H9 (cell line): ENCODE measurements around the gene OSTN. TPM values are rescaled to one million over a fixed set of nuclear protein-coding genes. Genes with fewer than 3 reads are reported as not detected.
"Not testable (repeated sequence)": the region's sequence is repeated elsewhere in the genome, so short reads cannot be mapped to it uniquely, and the experiment has no call there.

ENCODE experiments used
- DNase-seq: peaks from one replicate; pipeline ENCODE4 v3.0.0-alpha.2; 2017
- H2AFZ ChIP-seq: one replicate; pipeline ENCODE4 v1.6.1; 2013; ENCODE audit warnings: mild to moderate bottlenecking, low read length, control low read depth, moderate library complexity
- H2AK5ac ChIP-seq: 2 replicates; pipeline ENCODE4 v1.6.1; 2013; ENCODE audit warnings: low read length, control low read depth, mixed read lengths; ENCODE audit not compliant: insufficient read length
- H2BK120ac ChIP-seq: one replicate; pipeline ENCODE4 v1.6.1; 2013; ENCODE audit warnings: low read depth, mild to moderate bottlenecking, low read length, control low read depth, inconsistent platforms; ENCODE audit not compliant: poor library complexity, severe bottlenecking
- H2BK12ac ChIP-seq: 2 replicates; pipeline ENCODE4 v1.6.1; 2013; ENCODE audit warnings: low read length, control low read depth, mixed read lengths, low read depth; ENCODE audit not compliant: insufficient read length
- H2BK15ac ChIP-seq: 2 replicates; pipeline ENCODE4 v1.6.1; 2013; ENCODE audit warnings: low read depth, low read length, control low read depth
- H2BK20ac ChIP-seq: one replicate; pipeline ENCODE4 v1.6.1; 2013; ENCODE audit warnings: low read depth, mild to moderate bottlenecking, low read length, control low read depth, inconsistent platforms; ENCODE audit not compliant: poor library complexity, severe bottlenecking
- H2BK5ac ChIP-seq: 2 replicates; pipeline ENCODE4 v1.6.1; 2013; ENCODE audit warnings: low read length, control low read depth, mixed read lengths; ENCODE audit not compliant: insufficient read length
- H3K14ac ChIP-seq: 2 replicates; pipeline ENCODE4 v1.6.1; 2013; ENCODE audit warnings: low read length, control low read depth; ENCODE audit not compliant: insufficient read depth
- H3K18ac ChIP-seq: 2 replicates; pipeline ENCODE4 v1.6.1; 2013; ENCODE audit warnings: low read depth, mild to moderate bottlenecking, mixed read lengths, low read length, control low read depth; ENCODE audit not compliant: insufficient read length
- H3K23ac ChIP-seq: 2 replicates; pipeline ENCODE4 v1.6.1; 2013; ENCODE audit warnings: low read length, control low read depth, mixed read lengths, low read depth; ENCODE audit not compliant: insufficient read length
- H3K23me2 ChIP-seq: 2 replicates; pipeline ENCODE4 v1.6.1; 2013; ENCODE audit warnings: low read depth, mild to moderate bottlenecking, mixed read lengths, low read length, control low read depth; ENCODE audit not compliant: insufficient read length, poor library complexity, severe bottlenecking
- H3K27ac ChIP-seq: 2 replicates; pipeline ENCODE4 v1.5.1; 2013; ENCODE audit warnings: low read length, control low read depth, mixed read lengths, low read depth; ENCODE audit not compliant: insufficient read length
- H3K27me3 ChIP-seq: 2 replicates; pipeline ENCODE4 v1.6.1; 2013; ENCODE audit warnings: low read length, control low read depth, inconsistent platforms; ENCODE audit not compliant: insufficient read depth
- H3K4ac ChIP-seq: 2 replicates; pipeline ENCODE4 v1.6.1; 2013; ENCODE audit warnings: low read depth, mild to moderate bottlenecking, control low read depth, inconsistent platforms, low read length, moderate library complexity
- H3K4me1 ChIP-seq: 2 replicates; pipeline ENCODE4 v1.6.1; 2013; ENCODE audit warnings: low read length, control low read depth, inconsistent platforms; ENCODE audit not compliant: insufficient read depth
- H3K4me2 ChIP-seq: 2 replicates; pipeline ENCODE4 v1.6.1; 2013; ENCODE audit warnings: low read length, control low read depth, mixed read lengths; ENCODE audit not compliant: insufficient read length, insufficient read depth
- H3K56ac ChIP-seq: 2 replicates; pipeline ENCODE4 v1.6.1; 2013; ENCODE audit warnings: low read depth, mild to moderate bottlenecking, mixed read lengths, low read length, control low read depth; ENCODE audit not compliant: insufficient read length
- H3K79me1 ChIP-seq: 2 replicates; pipeline ENCODE4 v1.6.1; 2013; ENCODE audit warnings: low read depth, mild to moderate bottlenecking, moderate library complexity, low read length, control low read depth, inconsistent platforms; ENCODE audit not compliant: insufficient read depth, poor library complexity, severe bottlenecking
- H3K79me2 ChIP-seq: 2 replicates; pipeline ENCODE4 v1.6.1; 2013; ENCODE audit warnings: low read length, control low read depth, inconsistent platforms; ENCODE audit not compliant: insufficient read depth
- H3K9ac ChIP-seq: 2 replicates; pipeline ENCODE4 v1.6.1; 2013; ENCODE audit warnings: low read length, control low read depth, mixed read lengths; ENCODE audit not compliant: insufficient read length; ENCODE audit errors: extremely low read depth
- H3K9me3 ChIP-seq: one replicate; pipeline ENCODE4 v1.6.1; 2013; ENCODE audit warnings: low read depth, low read length, inconsistent platforms; ENCODE audit not compliant: control insufficient read depth
- H3T11ph ChIP-seq: one replicate; pipeline ENCODE4 v1.6.1; 2013; ENCODE audit warnings: mild to moderate bottlenecking, low read length, control low read depth, inconsistent platforms
- H4K20me1 ChIP-seq: one replicate; pipeline ENCODE4 v1.6.1; 2013; ENCODE audit not compliant: control insufficient read depth, insufficient read length, insufficient read depth
- H4K5ac ChIP-seq: 2 replicates; pipeline ENCODE4 v1.6.1; 2013; ENCODE audit warnings: low read depth, mild to moderate bottlenecking, mixed read lengths, low read length, control low read depth; ENCODE audit not compliant: insufficient read length
- H4K8ac ChIP-seq: replicated peaks from 2 replicates; pipeline ENCODE4 v1.6.1; 2013; ENCODE audit warnings: low read length, control low read depth, mixed read lengths, low read depth; ENCODE audit not compliant: insufficient read length
- H4K91ac ChIP-seq: 2 replicates; pipeline ENCODE4 v1.6.1; 2013; ENCODE audit warnings: low read depth, mild to moderate bottlenecking, moderate library complexity, mixed read lengths, low read length, control low read depth; ENCODE audit not compliant: insufficient read length
- H3K27ac Mint-ChIP-seq, 3 experiments: 2 replicates in 2 of 3; 3 replicates in 1 of 3; pipeline ENCODE4 v1.8.0; 2020 to 2021; ENCODE audit warnings: mixed read lengths in 3 of 3, mild to moderate bottlenecking in 1 of 3, moderate library complexity in 1 of 3
- H3K27me3 Mint-ChIP-seq: 2 replicates; pipeline ENCODE4 v1.8.0; 2021; ENCODE audit warnings: low read depth, mild to moderate bottlenecking, moderate library complexity, mixed read lengths
- H3K36me3 Mint-ChIP-seq, 3 experiments: 2 replicates in 2 of 3; 3 replicates in 1 of 3; pipeline ENCODE4 v1.8.0; 2020 to 2021; ENCODE audit warnings: low read depth in 3 of 3, mixed read lengths in 3 of 3; ENCODE audit not compliant: insufficient read depth in 1 of 3
- H3K4me1 Mint-ChIP-seq, 2 experiments: 2 replicates each; pipeline ENCODE4 v1.8.0; 2020; ENCODE audit warnings: mixed read lengths in 2 of 2
- H3K4me3 Mint-ChIP-seq, 2 experiments: 2 replicates in 1 of 2; 3 replicates in 1 of 2; pipeline ENCODE4 v1.8.0; 2020 to 2021; ENCODE audit warnings: mild to moderate bottlenecking in 2 of 2, mixed read lengths in 2 of 2, moderate library complexity in 1 of 2
- H3K9me3 Mint-ChIP-seq, 2 experiments: 2 replicates in 1 of 2; 3 replicates in 1 of 2; pipeline ENCODE4 v1.8.0; 2020; ENCODE audit warnings: mild to moderate bottlenecking in 2 of 2, mixed read lengths in 2 of 2, moderate library complexity in 1 of 2
- WGBS: extraction: QIAGEN DNeasy Blood & Tissue Kit; methylation state at CpG from one replicate; pipeline ENCODE4 v1.1.7; 2013; ENCODE audit warnings: missing lambda C conversion rate, low lambda C conversion rate, mixed read lengths; ENCODE audit not compliant: insufficient read length; ENCODE audit errors: extremely low coverage; 5-methylcytosine and 5-hydroxymethylcytosine counted together
- total RNA-seq: library from RNA; stranded (reverse); gene quantifications from 2 replicates; pipeline ENCODE4 v1.2.1, GENCODE V29; 2021
- TF ChIP-seq, protein P1 (sequence below): fragments of 200-600 bp; sonication (generic); conservative IDR thresholded peaks from 3 replicates; pipeline ENCODE4 v1.8.0; 2021; ENCODE audit warnings: antibody characterized with exemption, mild to moderate bottlenecking

OSTN gene
- total RNA-seq, 1 experiment from 2014 or later, result 0.07 TPM

GRCh38 chr3:191244242-191244867, 45.3 kb downstream of the OSTN start:
- WGBS, result no CpG with 5 or more reads among the region's 2 CpGs
- Histone ChIP-seq H3K27ac (no peak overlapping the region), H3K18ac (no peak overlapping the region), H3T11ph (no peak overlapping the region), H3K9ac (no peak overlapping the region), H3K79me1 (no peaks in the 10 kb centered on the region), H3K4me1 (no peaks in the 10 kb centered on the region), H3K23ac (no peak overlapping the region), H4K91ac (no peak overlapping the region), H4K20me1 (no peaks in the 10 kb centered on the region), H2BK20ac (no peak overlapping the region), H4K5ac (no peak overlapping the region), H2AK5ac (no peak overlapping the region), H2BK5ac (no peak overlapping the region), H2BK12ac (no peak overlapping the region), H2AFZ (no peak overlapping the region), H3K23me2 (no peaks in the 10 kb centered on the region), H3K4me2 (no peak overlapping the region), H2BK15ac (no peak overlapping the region), H3K56ac (no peak overlapping the region), H3K9me3 (no peaks in the 10 kb centered on the region), H4K8ac (no peak overlapping the region), H3K27me3 (no peaks in the 10 kb centered on the region), H3K79me2 (no peaks in the 10 kb centered on the region), H3K14ac (no peak overlapping the region), H3K4ac (no peak overlapping the region), H2BK120ac (no peak overlapping the region)
- DNase-seq, result no peak
- H3K9me3 Mint-ChIP-seq, result no peaks in the 10 kb centered on the region; a peak in 1 of 5 replicates
- H3K27me3 Mint-ChIP-seq, result no peaks in the 10 kb centered on the region
- no peak overlapping the region for H3K27ac Mint-ChIP-seq
- TF ChIP-seq, protein P1, sequence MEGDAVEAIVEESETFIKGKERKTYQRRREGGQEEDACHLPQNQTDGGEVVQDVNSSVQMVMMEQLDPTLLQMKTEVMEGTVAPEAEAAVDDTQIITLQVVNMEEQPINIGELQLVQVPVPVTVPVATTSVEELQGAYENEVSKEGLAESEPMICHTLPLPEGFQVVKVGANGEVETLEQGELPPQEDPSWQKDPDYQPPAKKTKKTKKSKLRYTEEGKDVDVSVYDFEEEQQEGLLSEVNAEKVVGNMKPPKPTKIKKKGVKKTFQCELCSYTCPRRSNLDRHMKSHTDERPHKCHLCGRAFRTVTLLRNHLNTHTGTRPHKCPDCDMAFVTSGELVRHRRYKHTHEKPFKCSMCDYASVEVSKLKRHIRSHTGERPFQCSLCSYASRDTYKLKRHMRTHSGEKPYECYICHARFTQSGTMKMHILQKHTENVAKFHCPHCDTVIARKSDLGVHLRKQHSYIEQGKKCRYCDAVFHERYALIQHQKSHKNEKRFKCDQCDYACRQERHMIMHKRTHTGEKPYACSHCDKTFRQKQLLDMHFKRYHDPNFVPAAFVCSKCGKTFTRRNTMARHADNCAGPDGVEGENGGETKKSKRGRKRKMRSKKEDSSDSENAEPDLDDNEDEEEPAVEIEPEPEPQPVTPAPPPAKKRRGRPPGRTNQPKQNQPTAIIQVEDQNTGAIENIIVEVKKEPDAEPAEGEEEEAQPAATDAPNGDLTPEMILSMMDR, result peak; percentile 66
- no peak overlapping the region for H3K4me3 Mint-ChIP-seq
- H3K4me1 Mint-ChIP-seq, result peaks cover 10 to 17% of the 10 kb centered on the region in 2 experiments
- no peaks in the 10 kb centered on the region for H3K36me3 Mint-ChIP-seq

GRCh38 chr3:191246034-191246433, 47.0 kb downstream of the OSTN start:
- H3K4me2 ChIP-seq, H3K27me3 Mint-ChIP-seq, H4K91ac ChIP-seq, H3K27ac ChIP-seq, H3K56ac ChIP-seq, H2AFZ ChIP-seq, H3K79me2 ChIP-seq, H3K27me3 ChIP-seq, H3K27ac Mint-ChIP-seq, H3K18ac ChIP-seq, H3K36me3 Mint-ChIP-seq, H3K14ac ChIP-seq, H2AK5ac ChIP-seq, H3K9me3 Mint-ChIP-seq, H3K23me2 ChIP-seq, H3K79me1 ChIP-seq, H3K9me3 ChIP-seq, H3T11ph ChIP-seq, H3K4me1 ChIP-seq, H2BK15ac ChIP-seq, H3K4ac ChIP-seq, H2BK5ac ChIP-seq, H2BK20ac ChIP-seq, H4K5ac ChIP-seq, H2BK12ac ChIP-seq, H2BK120ac ChIP-seq, DNase-seq, H3K23ac ChIP-seq, H3K9ac ChIP-seq, H3K4me3 Mint-ChIP-seq, H4K8ac ChIP-seq, H4K20me1 ChIP-seq: not testable (repeated sequence)
- H3K4me1 Mint-ChIP-seq, result peaks cover 6 to 14% of the 10 kb centered on the region in 2 experiments
- WGBS, result no CpG with 5 or more reads among the region's 5 CpGs
